HG02885 (cell line): ENCODE results near the gene CACNA1C.

ENCODE experiments used
- ATAC-seq: cut with Tn5 transposase; IDR thresholded peaks from one replicate; pipeline ENCODE4 v1.9.1; 2021; ENCODE audit warnings: mild to moderate bottlenecking; ENCODE audit not compliant: unreplicated experiment, poor library complexity

CACNA1C gene

DNA sequence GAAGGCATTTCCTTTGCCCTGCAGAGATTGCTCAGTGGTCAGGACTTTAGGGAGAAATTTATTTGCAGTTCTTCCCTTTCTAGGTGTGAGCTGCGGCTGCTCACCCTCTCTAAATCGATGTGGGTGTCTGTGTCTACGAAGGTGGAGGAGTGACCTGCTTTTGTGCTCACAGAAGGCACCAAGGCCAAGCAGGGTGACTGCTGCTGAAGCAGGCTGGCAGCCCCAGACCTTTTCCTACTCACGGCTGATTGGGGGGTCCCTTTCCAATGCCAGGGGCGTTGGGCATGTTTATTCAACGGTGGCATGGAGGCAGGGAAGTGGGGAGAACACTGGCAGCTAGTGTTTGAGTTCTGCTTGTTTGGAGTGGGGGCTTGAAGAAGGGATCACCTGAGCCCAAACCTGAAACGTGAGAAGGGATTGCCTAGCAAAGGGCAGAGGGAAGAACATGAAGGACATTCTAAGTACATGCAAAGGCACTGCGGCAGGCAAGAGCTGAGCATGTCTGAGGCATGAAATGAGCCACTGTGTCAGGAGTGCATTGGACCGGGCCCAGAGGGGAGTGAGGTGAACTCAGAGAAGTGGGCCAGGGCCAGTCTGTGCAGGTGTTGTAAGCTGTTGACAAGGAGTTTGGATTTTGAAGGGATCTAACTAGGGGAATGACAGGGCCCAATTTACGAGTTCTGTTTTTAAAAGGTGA lies 56.3 kb downstream of the CACNA1C start:
- ATAC-seq, result no peak

GRCh38 chr12:2110127-2110526 lies 57.3 kb downstream of the CACNA1C start:
- ATAC-seq, result no peak

- ATAC-seq, result no peak
These were observed 58.2 kb downstream of the CACNA1C start for GRCh38 chr12:2110849-2111566.

DNA sequence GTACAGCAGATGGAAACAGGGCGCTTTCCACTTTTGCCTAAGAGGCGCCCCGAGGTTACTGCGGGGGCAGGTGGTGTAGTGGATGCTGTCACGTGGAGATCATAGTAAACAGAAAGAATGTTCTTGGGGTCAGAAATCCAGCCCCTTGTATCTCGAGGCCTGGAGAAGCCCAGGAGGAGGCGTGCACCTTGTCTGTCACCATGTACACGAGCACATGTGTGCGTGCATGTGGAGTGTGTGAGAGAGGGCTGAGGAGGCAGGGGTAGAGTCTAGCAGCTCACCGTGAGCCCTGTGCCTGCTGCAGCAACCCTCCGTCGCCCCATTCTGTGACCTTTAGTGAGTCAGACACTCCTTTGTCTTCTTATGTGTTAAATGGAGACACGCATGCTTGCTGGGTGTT lies 59.0 kb downstream of the CACNA1C start:
- no peak for ATAC-seq

- ATAC-seq, result no peak
These were observed 59.6 kb downstream of the CACNA1C start for GRCh38 chr12:2112401-2112800.

DNA sequence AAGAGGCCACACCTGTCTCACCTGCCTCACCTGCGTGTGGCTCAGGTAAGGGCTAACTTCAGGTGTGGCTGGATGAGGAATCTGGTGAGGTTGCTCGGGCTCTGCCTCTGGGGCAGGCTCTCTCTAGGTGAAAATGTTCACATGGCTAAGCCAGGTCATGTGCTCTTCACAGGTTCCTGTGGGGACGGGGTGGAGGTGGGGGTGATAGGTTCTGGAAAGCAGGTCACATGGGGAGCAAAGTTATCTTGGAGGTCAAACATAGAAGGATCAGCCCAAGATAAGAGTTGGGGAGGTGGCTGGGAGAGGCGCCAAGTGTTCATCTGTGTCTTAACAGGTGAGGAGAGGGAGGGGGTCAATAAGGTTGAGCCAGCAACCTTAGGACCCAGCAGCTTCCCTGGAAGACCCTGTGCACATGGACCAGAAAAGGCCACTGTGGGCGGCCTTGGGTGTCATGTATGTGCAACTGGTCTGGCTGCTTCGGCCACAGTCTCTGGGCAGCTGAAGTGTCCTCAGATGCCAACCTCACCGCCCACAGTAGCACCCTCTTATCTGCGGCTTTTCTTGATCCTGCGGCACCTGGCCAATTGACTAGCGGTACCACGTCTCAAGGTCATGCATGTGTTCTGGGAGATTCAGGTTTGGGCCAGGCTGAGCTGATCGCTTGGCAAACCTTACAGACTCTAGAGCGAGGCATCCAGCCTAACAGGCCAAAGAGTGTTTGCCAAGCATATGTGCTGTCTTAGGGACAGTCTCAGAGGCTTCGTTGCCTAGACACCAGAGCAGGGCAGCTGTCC lies 60.5 kb downstream of the CACNA1C start:
- ATAC-seq, result no peak

DNA sequence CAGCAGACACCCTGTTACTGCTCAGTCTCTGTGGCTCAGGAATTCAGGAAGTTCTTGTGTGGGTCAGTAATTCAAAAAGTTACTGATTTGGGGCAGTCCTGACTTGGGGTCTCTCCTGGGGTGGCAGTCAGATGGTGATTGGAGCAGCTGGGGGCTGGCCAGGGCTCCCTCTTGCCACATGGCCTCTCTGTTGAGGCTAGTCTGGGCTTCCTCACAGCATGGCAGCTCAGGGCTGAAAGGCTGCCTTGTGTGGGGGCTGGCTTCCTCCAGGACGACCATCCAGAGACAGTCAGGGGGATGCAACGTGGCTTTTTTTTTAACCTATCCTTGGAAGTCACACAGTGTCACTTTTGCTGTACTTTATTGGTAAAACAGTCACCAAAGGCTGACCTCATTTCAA lies 61.3 kb downstream of the CACNA1C start:
- ATAC-seq, result no peak

- no peak for ATAC-seq
These were observed 62.5 kb downstream of the CACNA1C start for GRCh38 chr12:2115101-2115845.

GRCh38 chr12:2117541-2117940 lies 64.8 kb downstream of the CACNA1C start:
- ATAC-seq, result no peak

DNA sequence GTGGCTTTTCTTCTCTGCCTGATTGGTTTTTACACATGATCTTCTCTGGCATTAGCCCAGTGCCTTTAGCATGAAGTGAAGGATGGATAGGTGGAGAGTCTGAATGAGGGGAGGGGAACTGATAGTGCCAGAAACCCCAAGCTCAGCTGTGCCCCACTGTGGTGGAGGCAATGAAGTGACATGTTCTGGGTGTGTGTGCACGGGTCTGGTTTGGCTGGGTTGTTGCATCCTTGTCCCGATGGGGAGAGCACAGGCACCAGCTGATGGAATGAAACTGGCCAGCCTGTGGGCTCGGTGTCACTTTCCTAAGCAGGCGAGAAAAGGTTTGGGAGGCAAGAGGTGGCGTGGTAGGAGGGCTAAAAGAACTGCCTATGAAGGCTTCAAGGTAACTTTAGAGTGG lies 65.3 kb downstream of the CACNA1C start:
- no peak for ATAC-seq

GRCh38 chr12:2118481-2119255 lies 65.9 kb downstream of the CACNA1C start:
- no peak for ATAC-seq

DNA sequence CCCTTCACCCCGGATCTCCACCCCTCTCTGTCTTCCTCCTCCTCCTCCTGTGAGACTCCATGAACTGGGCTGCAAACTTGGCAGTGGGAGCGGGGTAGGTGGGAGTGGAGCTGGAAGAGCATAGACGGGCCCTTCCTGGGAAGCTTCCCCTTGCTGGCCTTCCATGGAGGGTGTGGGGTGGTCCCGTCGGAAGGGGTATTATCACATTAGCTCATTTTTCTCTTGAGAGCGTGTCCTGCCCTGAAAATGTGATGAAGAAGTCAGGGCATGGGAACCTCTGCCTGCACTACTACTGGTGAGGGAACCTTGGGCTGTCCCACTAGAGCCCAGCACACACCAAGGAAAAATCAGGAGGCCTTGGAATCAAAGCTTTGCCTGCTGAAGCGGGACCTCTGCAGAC lies 66.5 kb downstream of the CACNA1C start:
- no peak for ATAC-seq

DNA sequence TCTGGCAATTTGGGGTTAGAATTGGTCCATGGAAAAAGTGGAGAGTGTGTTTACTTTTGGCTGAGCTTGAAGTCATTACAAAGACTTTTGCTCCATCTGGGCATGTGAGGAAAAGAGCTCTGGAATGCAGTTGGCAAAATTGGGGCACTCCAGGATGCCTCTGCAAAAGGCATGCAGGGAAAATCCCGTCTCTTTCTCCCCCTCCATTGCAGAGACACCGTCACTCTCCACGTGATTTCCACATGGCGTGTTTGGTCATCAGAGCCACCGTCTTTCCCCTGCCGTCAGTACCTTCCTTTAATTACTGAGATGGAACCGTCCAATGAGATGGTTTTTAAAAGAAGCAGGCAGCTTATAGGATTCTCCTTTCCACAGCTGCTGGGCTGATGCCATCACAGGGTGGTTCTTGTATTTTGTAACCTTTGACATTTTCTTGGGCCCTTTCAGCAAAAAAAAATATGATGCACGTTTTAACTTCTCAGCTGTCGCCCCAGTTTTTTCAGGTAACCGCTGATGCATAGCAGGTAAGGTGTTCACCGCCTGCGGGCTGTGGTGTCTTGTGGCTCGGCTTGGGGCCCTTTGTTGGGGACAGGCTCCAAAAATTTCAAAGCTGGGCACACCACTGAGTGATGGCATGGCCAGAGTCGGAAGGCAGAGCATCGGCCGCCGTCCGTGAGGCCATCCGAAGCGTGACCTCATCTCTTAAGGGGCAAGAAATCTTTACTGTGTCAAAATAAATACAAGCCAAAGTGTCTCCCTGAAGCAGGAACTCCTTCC lies 68.4 kb downstream of the CACNA1C start:
- ATAC-seq, result no peak

- ATAC-seq, result no peak
These were observed 71.8 kb downstream of the CACNA1C start for GRCh38 chr12:2124466-2125023.

DNA sequence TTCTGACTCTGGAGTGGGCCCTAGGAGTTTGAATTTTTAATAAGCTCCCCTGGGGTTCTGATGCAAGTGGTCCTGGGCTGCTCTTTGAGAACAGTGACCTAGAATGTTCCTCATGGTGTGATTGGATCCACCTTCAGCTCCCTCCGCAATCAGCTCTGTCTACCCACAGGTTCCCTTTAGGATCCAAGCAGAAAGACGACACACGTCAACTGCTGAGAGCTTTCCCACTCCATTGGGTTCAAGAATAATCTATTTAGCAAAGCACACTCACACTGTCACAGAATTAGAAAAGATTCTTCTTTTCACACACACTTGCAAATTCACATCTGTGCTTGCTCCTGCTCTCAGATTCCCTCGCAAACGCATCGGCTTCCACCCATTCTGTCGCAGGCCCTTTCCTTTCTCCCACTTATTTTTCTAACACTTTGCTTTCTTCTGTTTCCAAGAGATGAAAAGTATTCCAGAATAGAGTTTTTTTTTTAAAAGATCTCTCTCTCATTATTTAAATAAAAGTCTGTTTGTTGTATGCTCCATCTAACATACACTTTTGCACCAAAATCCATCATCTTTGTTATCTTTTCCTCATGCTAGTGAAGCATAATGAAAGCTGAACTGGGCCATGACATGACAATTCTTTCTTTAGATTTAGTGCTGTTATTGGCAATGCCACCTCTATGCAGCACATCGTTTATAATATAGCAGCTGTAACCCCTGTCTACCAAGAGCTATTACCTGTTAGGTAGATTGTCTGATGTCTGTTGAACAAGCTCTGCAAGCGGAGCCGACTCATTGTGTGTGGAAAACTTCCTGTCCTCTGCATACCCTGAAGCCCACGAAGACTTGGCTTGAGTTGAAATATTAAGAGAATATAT lies 73.1 kb downstream of the CACNA1C start:
- no peak for ATAC-seq

DNA sequence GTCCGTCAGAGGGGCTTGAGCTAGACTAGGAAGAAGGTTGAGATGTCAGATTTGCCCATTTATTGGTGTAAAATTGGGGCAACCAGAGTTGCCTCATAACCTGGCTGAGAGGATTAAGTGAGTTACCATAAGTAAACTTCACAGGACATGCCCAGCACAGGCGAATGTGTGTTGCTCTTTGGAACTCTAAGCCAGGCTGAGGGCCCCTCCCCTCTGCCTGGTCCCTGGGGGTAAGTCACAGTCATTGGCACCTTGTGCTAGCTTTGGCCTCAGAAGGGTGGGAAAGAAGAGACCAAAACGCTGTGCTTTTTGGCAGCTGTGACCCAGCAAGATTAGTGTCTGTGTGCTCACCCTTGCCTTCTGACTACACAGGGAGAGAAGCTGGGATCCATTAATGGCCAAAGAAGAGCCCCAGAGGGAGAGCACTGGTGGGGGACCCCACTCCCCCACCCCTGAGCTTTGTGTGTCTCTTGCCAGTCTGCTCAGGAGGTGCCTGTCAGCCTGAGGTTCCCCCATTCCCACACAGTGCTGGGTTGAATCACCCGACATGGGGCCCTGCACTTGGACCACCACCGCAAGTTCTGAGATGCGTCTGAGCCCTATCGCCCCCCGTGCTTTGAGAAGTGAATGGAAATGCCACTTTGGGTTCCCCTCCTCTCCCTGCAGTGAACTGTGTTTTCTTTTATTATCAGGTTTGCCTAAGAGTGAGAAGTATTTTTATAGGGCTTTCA lies 74.1 kb downstream of the CACNA1C start:
- no peak for ATAC-seq

DNA sequence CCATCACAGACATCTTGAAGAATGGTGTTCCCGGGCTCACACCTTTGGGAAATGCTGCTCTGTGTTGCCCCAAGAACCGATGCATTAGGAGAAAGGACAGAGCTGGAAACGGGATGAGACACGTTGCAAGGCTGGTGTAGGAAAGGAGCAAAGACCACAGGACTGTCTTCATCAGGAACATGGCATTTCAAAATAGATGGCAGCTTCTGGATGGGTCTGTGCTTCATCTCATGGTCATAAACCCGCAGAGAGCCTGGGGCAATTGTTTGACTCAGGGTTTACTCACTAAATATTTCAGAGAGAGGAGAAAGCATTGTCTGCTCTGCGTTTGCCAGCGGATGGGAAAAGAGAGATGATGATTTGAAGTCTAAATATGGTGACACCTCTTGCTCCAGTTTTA lies 76.3 kb downstream of the CACNA1C start:
- ATAC-seq, result no peak
